ENCODE data around the gene TOPBP1.

TOPBP1 gene

DNA sequence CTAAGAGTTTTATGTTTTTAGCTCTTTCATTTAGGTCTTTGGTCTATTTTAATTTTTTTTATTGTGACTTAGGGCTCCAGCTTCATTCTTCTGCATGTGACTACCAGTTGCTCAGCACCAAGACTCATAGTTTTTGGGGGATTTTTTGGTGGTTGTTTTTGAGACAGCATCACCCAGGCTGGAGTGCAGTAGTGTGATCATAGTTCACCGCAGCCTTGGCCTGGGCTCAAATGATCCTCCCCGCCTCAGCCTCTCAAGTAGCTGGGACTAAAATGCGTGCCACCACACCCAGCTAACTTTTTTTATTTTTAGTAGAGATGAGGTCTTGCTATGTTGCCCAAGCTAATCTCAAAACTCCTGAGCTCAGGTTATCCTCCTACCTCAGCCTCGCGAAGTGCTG, 68.9 kb downstream of the TOPBP1 start:
- H3K27me3 Mint-ChIP-seq, result no peaks in the 10 kb centered on the region
- DNase-seq (ENCODE audit: low spot score in 2 of 2) (no peak), ATAC-seq (replicated peaks; ENCODE audit: extremely low read depth, poor library complexity, severe bottlenecking) (peak; percentile 89)
- H3K36me3 Mint-ChIP-seq (ENCODE audit: insufficient read depth), result peaks cover 22% of the 10 kb centered on the region
- no peak overlapping the region for H3K4me3 Mint-ChIP-seq
- peak overlapping the region; percentile 74 for H3K27ac Mint-ChIP-seq (ENCODE audit: low read depth)
- H3K4me1 Mint-ChIP-seq, result peaks cover 26% of the 10 kb centered on the region
- H3K9me3 Mint-ChIP-seq, result no peaks in the 10 kb centered on the region

- Mint-ChIP-seq H3K27me3 (no peaks in the 10 kb centered on the region), H3K4me3 (no peak overlapping the region), H3K36me3 (ENCODE audit: insufficient read depth) (peaks cover 32% of the 10 kb centered on the region), H3K9me3 (no peaks in the 10 kb centered on the region), H3K27ac (ENCODE audit: low read depth) (peak overlapping the region; percentile 69), H3K4me1 (peaks cover 31% of the 10 kb centered on the region)
- ATAC-seq (replicated peaks; ENCODE audit: extremely low read depth, poor library complexity, severe bottlenecking) (no peak), DNase-seq (ENCODE audit: low spot score in 2 of 2) (no peak)
Observed at GRCh38 chr3:133591271-133591742, 70.4 kb downstream of the TOPBP1 start.

- peaks cover 48% of the 10 kb centered on the region for H3K36me3 Mint-ChIP-seq (ENCODE audit: insufficient read depth)
- no peaks in the 10 kb centered on the region for H3K27me3 Mint-ChIP-seq
- DNase-seq (ENCODE audit: low spot score in 2 of 2) (no peak), ATAC-seq (replicated peaks; ENCODE audit: extremely low read depth, poor library complexity, severe bottlenecking) (no peak)
- peak overlapping the region; percentile 39 for H3K27ac Mint-ChIP-seq (ENCODE audit: low read depth)
- no peaks in the 10 kb centered on the region for H3K9me3 Mint-ChIP-seq
- H3K4me1 Mint-ChIP-seq, result peaks cover 31% of the 10 kb centered on the region
- no peak overlapping the region for H3K4me3 Mint-ChIP-seq
Observed at GRCh38 chr3:133589503-133589902, 72.2 kb downstream of the TOPBP1 start.

- DNase-seq (ENCODE audit: low spot score in 2 of 2), result no peak
- H3K4me3 Mint-ChIP-seq, result no peak overlapping the region
- H3K36me3 Mint-ChIP-seq (ENCODE audit: insufficient read depth), result peaks cover 54% of the 10 kb centered on the region
- no peaks in the 10 kb centered on the region for H3K27me3 Mint-ChIP-seq
- ATAC-seq (replicated peaks; ENCODE audit: extremely low read depth, poor library complexity, severe bottlenecking), result no peak
- peak overlapping the region; percentile 39 for H3K27ac Mint-ChIP-seq (ENCODE audit: low read depth)
- no peaks in the 10 kb centered on the region for H3K9me3 Mint-ChIP-seq
- H3K4me1 Mint-ChIP-seq, result peaks cover 31% of the 10 kb centered on the region
Observed at GRCh38 chr3:133588784-133589465, 72.8 kb downstream of the TOPBP1 start.

- DNase-seq (ENCODE audit: low spot score in 2 of 2), result no peak
- no peak for ATAC-seq (replicated peaks; ENCODE audit: extremely low read depth, poor library complexity, severe bottlenecking)
- Mint-ChIP-seq H3K27me3 (no peaks in the 10 kb centered on the region), H3K4me3 (no peak overlapping the region), H3K27ac (ENCODE audit: low read depth) (peak overlapping the region; percentile 39), H3K36me3 (ENCODE audit: insufficient read depth) (peaks cover 63% of the 10 kb centered on the region), H3K4me1 (peaks cover 26% of the 10 kb centered on the region), H3K9me3 (no peaks in the 10 kb centered on the region)
Observed at GRCh38 chr3:133588035-133588434, 73.7 kb downstream of the TOPBP1 start.

- Mint-ChIP-seq H3K9me3 (no peaks in the 10 kb centered on the region), H3K4me1 (peaks cover 29% of the 10 kb centered on the region), H3K27me3 (no peaks in the 10 kb centered on the region), H3K27ac (ENCODE audit: low read depth) (peak overlapping the region; percentile 57), H3K36me3 (ENCODE audit: insufficient read depth) (peaks cover 82% of the 10 kb centered on the region), H3K4me3 (no peak overlapping the region)
- ATAC-seq (replicated peaks; ENCODE audit: extremely low read depth, poor library complexity, severe bottlenecking), result no peak
- DNase-seq (ENCODE audit: low spot score in 2 of 2), result no peak
Observed at GRCh38 chr3:133583396-133583795, 78.3 kb downstream of the TOPBP1 start.

DNA sequence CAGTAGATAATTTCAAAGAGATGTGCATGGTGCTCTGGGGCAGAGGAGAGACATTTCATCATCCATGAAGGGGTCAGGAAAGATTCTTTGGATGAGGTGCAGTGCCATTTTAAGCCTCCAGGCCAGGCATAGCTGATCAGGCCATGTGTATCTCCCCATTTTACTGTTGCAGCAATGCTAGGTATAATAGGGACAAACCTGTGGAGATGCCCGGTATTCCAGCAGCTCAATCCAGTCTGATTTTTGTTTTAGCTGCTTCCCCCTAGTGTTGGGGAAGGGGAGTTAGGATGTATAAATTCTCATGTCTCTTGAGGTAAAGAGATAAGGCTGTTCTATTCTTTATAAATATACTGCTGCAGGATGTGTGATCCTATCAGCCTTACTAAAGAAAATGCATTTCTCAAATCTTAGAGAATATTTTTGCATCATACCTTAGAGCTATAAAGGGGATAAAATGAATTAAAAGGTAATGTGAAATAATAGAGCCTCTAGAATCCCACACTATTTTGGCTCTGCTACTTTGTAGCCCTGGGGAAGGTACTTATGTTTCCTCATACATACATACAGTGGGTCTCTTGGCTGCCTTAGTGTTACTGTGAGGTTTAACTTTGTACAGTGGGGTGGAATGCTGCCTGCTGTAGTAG, 83.1 kb downstream of the TOPBP1 start:
- DNase-seq (ENCODE audit: low spot score in 2 of 2), result no peak
- H3K27ac Mint-ChIP-seq (ENCODE audit: low read depth), result peak overlapping the region; percentile 89

GRCh38 chr3:133576169-133576568, 85.6 kb downstream of the TOPBP1 start:
- Mint-ChIP-seq H3K9me3 (no peaks in the 10 kb centered on the region), H3K27me3 (no peaks in the 10 kb centered on the region), H3K36me3 (ENCODE audit: insufficient read depth) (peaks cover 67% of the 10 kb centered on the region), H3K4me1 (peaks cover 64% of the 10 kb centered on the region), H3K4me3 (peak overlapping the region; percentile 89), H3K27ac (ENCODE audit: low read depth) (peak overlapping the region; percentile 68)
- DNase-seq (ENCODE audit: low spot score in 2 of 2) (no peak), ATAC-seq (replicated peaks; ENCODE audit: extremely low read depth, poor library complexity, severe bottlenecking) (no peak)

More for the DNA sequence above, 83.1 kb downstream of the TOPBP1 start:
- Mint-ChIP-seq H3K9me3 (no peaks in the 10 kb centered on the region), H3K4me1 (peaks cover 56% of the 10 kb centered on the region), H3K27me3 (no peaks in the 10 kb centered on the region), H3K36me3 (ENCODE audit: insufficient read depth) (peaks cover 80% of the 10 kb centered on the region), H3K4me3 (peak overlapping the region; percentile 89)
- ATAC-seq (replicated peaks; ENCODE audit: extremely low read depth, poor library complexity, severe bottlenecking), result no peak

GRCh38 chr3:133575086-133575485, 86.7 kb downstream of the TOPBP1 start:
- Mint-ChIP-seq H3K36me3 (ENCODE audit: insufficient read depth) (peaks cover 61% of the 10 kb centered on the region), H3K9me3 (no peaks in the 10 kb centered on the region), H3K4me1 (peaks cover 64% of the 10 kb centered on the region), H3K4me3 (peak overlapping the region; percentile 89), H3K27ac (ENCODE audit: low read depth) (peak overlapping the region; percentile 95), H3K27me3 (no peaks in the 10 kb centered on the region)
- ATAC-seq (replicated peaks; ENCODE audit: extremely low read depth, poor library complexity, severe bottlenecking), result no peak
- no peak for DNase-seq (ENCODE audit: low spot score in 2 of 2)

- DNase-seq (ENCODE audit: low spot score in 2 of 2), result peak; percentile 44 to 70
- Mint-ChIP-seq H3K4me1 (peaks cover 61% of the 10 kb centered on the region), H3K36me3 (ENCODE audit: insufficient read depth) (peaks cover 56% of the 10 kb centered on the region), H3K27ac (ENCODE audit: low read depth) (peak overlapping the region; percentile 95), H3K9me3 (no peaks in the 10 kb centered on the region), H3K27me3 (no peaks in the 10 kb centered on the region), H3K4me3 (peak overlapping the region; percentile 89)
- ATAC-seq (replicated peaks; ENCODE audit: extremely low read depth, poor library complexity, severe bottlenecking), result peak; percentile 25
Observed at GRCh38 chr3:133574260-133574881, 87.4 kb downstream of the TOPBP1 start.

DNA sequence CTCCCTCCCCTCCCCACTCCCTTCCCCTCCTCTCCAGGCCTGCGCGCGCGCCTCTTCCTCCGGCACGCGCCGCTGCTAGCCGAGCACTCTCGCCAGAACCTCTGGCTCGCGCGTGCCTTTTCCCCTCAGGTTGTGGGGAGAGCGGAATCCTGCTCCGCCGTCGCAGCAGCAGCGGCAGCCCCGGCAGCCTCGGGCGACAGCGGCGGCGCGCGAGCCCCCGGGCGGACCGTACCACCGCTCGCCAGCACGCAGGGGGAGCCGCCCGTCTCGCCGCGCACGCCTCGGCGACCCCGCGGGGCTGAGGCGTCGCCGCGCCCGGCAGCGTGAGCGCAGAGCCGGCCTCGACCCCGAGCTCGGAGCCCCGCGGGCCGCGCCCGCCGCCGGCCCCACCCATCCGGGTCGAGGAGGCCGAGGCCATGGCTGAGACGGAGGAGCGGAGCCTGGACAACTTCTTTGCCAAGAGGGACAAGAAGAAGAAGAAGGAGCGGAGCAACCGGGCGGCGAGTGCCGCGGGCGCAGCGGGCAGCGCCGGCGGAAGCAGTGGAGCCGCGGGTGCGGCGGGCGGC, 88.0 kb downstream of the TOPBP1 start, which contains the start of gene CDV3:
TSS of gene CDV3 (plus strand) at position 58 of the 566 bp plus-strand sequence. CDS start at position 417, 359 bp downstream.
- peaks cover 51% of the 10 kb centered on the region for H3K36me3 Mint-ChIP-seq (ENCODE audit: insufficient read depth)
- no peaks in the 10 kb centered on the region for H3K27me3 Mint-ChIP-seq

DNA sequence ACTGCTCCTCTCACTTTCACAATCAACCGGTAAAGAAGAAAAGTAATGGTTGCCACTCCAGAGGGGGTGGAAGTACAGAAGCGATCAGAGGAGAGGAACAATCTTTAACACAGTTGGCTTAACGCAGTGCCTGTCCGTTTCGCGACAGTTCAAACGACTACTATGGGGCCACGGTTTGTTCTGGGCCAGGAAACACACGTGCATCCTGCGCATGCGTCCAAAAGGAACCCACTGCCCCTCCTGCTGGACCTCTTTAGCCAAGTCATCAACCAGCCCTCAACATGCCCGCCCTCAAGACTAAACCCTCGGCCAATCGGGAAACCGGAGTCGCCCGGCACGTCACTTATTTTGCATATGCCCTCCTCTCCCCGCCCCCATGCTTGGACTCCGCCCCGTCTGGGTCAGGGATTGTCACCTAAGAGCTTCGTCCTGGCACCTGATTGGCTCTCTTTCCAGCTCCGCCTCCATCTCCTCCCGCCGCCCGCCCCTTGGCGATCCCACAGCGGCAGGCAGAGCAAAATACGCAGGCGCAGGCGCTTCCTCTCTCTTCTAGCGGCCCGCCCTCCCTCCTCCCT, 88.6 kb downstream of the TOPBP1 start:
- DNase-seq (ENCODE audit: low spot score in 2 of 2), result peak; percentile 100
- Mint-ChIP-seq H3K9me3 (no peaks in the 10 kb centered on the region), H3K27ac (ENCODE audit: low read depth) (peak overlapping the region; percentile 95), H3K36me3 (ENCODE audit: insufficient read depth) (peaks cover 45% of the 10 kb centered on the region), H3K27me3 (no peaks in the 10 kb centered on the region), H3K4me3 (peak overlapping the region; percentile 89), H3K4me1 (peaks cover 49% of the 10 kb centered on the region)
- peak; percentile 75 for ATAC-seq (replicated peaks; ENCODE audit: extremely low read depth, poor library complexity, severe bottlenecking)

More for the DNA sequence above, 88.0 kb downstream of the TOPBP1 start, which contains the start of gene CDV3:
- Mint-ChIP-seq H3K9me3 (no peaks in the 10 kb centered on the region), H3K4me1 (peaks cover 54% of the 10 kb centered on the region), H3K4me3 (peak within 1 kb of the TSS; percentile 89), H3K27ac (ENCODE audit: low read depth) (peak within 1 kb of the TSS; percentile 95)
- ATAC-seq (replicated peaks; ENCODE audit: extremely low read depth, poor library complexity, severe bottlenecking), result peak; percentile 49
- no peak for DNase-seq (ENCODE audit: low spot score in 2 of 2)
